GM12892 (cell line): ENCODE measurements around the gene MIER1.

Source experiments
- POLR2A ChIP-seq: IDR thresholded peaks from 2 replicates; pipeline ENCODE4 v1.6.1; 2011; ENCODE audit warnings: low read depth, low read length, control low read depth
- POLR2AphosphoS5 ChIP-seq: IDR thresholded peaks from 2 replicates; pipeline ENCODE4 v1.6.1; 2011; ENCODE audit warnings: low read depth, low read length, control low read depth
- TAF1 ChIP-seq: IDR thresholded peaks from 2 replicates; pipeline ENCODE4 v1.6.1; 2011; ENCODE audit warnings: low read depth, mild to moderate bottlenecking, control low read depth, low read length, borderline replicate concordance

DNA sequence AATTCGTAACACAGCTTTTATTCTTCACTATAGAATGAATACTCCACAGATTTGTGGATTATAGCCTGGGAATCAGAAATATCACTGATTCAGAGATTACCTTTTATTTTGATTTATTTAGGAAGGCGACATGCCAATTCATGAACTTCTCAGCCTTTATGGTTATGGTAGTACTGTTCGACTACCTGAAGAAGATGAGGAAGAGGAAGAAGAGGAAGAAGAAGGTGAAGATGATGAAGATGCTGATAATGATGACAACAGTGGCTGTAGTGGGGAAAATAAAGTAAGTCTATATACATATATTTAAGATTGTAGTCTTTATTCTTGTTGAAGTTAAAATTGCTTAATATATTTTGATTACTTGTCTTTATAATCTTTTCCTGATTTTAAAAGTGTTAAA lies 33.1 kb downstream of the MIER1 start:
- no peak for TF ChIP-seq POLR2AphosphoS5
- no peak for TF ChIP-seq POLR2A
- no peak for TF ChIP-seq TAF1
